ENCODE measurements around the gene DYNC2LI1.

Gene DYNC2LI1

DNA sequence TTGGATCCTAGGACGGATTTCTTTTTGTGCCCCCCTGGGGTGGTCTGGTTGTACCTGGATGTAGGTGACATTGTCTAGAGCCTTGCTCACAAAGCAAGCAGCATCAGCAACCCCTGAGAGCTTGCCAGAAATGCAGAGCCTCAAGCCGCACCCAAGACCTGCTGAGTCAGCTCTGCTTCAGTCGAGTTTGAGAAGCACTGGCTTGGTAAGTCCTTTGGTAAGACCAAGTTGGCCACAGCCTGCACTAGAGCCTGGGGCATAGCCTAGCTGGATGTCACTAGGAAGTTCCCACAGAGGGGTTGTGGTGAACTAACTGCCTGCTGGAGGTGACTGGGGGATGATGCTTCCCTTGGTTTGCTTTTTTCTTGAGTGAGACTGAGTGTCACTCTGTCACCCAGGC is 58.6 kb downstream of the DYNC2LI1 start:
- DNase-seq (ENCODE audit: low read depth) = no peak
- no peak overlapping the region for H3K4me3 ChIP-seq (replicated peaks; ENCODE audit: low read depth, low read length)
- TF ChIP-seq, protein P1, sequence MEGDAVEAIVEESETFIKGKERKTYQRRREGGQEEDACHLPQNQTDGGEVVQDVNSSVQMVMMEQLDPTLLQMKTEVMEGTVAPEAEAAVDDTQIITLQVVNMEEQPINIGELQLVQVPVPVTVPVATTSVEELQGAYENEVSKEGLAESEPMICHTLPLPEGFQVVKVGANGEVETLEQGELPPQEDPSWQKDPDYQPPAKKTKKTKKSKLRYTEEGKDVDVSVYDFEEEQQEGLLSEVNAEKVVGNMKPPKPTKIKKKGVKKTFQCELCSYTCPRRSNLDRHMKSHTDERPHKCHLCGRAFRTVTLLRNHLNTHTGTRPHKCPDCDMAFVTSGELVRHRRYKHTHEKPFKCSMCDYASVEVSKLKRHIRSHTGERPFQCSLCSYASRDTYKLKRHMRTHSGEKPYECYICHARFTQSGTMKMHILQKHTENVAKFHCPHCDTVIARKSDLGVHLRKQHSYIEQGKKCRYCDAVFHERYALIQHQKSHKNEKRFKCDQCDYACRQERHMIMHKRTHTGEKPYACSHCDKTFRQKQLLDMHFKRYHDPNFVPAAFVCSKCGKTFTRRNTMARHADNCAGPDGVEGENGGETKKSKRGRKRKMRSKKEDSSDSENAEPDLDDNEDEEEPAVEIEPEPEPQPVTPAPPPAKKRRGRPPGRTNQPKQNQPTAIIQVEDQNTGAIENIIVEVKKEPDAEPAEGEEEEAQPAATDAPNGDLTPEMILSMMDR (IDR thresholded peaks at IDR 0.05; ENCODE audit: low read length, missing control alignments) = no peak

GRCh38 chr2:43837033-43837432 is 63.2 kb downstream of the DYNC2LI1 start:
- no peak for DNase-seq (ENCODE audit: low read depth)
- no peak overlapping the region for H3K4me3 ChIP-seq (replicated peaks; ENCODE audit: low read depth, low read length)
- TF ChIP-seq, protein P1 (IDR thresholded peaks at IDR 0.05; ENCODE audit: low read length, missing control alignments) = no peak

GRCh38 chr2:43837831-43838559 is 64.2 kb downstream of the DYNC2LI1 start:
- DNase-seq (ENCODE audit: low read depth) = no peak
- TF ChIP-seq, protein P1 (IDR thresholded peaks at IDR 0.05; ENCODE audit: low read length, missing control alignments) = no peak
- H3K4me3 ChIP-seq (replicated peaks; ENCODE audit: low read depth, low read length) = no peak overlapping the region

DNA sequence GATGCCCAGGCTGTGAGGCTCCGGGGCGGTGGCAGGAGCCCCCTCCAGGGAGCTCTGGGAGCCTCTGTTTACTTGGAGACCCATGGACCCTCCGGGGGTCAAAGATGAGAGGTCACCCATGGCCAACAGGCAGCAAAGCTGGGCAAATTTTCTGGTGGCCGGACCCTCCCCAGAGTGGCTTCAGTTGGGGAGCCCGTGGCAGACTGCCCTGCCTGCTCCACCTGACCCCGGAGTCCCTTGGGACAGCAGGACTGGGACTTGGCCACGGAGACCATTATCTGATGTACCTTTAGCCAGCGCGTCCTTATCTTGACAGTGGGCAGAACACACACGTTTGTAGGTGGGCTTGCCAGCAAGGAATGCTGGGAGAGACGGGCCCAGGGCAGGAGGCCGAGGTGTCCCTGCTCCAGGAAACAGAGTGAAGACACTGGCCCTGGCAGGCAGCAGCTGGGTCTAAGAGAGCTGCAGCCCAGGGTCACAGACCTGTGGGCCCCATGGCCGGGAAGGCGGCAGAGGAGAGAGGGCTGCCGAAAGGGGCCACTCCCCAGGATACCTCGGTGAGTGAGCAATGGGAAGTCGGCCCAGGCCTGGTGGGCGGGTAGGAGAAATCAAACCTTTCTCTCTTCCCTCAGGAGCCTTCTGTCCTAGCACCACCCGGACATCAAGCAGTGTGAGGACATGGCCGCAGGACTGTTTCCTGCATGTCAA is 64.9 kb downstream of the DYNC2LI1 start, which contains the start of the genes ABCG5 and ABCG8:
ABCG5 (minus strand) TSS at position 280 of the 708 bp plus-strand sequence; CDS start at position 120, 160 bp downstream.
ABCG8 (plus strand) TSS at position 412 of the 708 bp plus-strand sequence; CDS start at position 495, 83 bp downstream.
- no peak within 1 kb of the TSS for H3K4me3 ChIP-seq (replicated peaks; ENCODE audit: low read depth, low read length)
- TF ChIP-seq, protein P1 (IDR thresholded peaks at IDR 0.05; ENCODE audit: low read length, missing control alignments) = no peak
- no peak for DNase-seq (ENCODE audit: low read depth)

GRCh38 chr2:43839776-43840564 is 66.1 kb downstream of the DYNC2LI1 start:
- DNase-seq (ENCODE audit: low read depth) = no peak
- no peak overlapping the region for H3K4me3 ChIP-seq (replicated peaks; ENCODE audit: low read depth, low read length)
- TF ChIP-seq, protein P1 (IDR thresholded peaks at IDR 0.05; ENCODE audit: low read length, missing control alignments) = no peak

DNA sequence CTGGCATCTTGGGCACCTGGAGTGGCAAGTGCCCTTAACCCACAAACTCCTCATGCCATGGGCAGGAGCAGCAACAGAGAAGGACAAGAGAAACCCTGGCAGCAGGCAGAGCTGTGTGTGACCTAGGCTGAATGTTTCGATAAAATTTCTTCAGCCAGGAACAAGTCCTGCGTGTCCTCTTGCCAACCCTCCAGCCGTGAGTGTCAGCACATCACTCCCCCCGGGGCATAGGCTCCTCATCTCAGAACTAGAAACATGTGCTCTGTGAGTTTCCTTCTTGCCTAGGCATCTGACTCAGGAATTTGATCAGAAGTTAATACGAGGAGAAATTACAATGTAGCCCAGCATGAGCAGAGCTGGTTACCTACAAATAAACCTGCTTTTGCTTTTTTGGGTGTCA is 67.1 kb downstream of the DYNC2LI1 start:
- TF ChIP-seq, protein P1 (IDR thresholded peaks at IDR 0.05; ENCODE audit: low read length, missing control alignments) = no peak
- H3K4me3 ChIP-seq (replicated peaks; ENCODE audit: low read depth, low read length) = no peak overlapping the region
- DNase-seq (ENCODE audit: low read depth) = no peak

Data from fibroblast of pulmonary artery (primary cell).